ENCODE data around the gene VPS35.

The VPS35 gene

GRCh38 chr16:46730801-46731690, 42.1 kb upstream of the VPS35 start:
- TF ChIP-seq CTCF (IDR thresholded peaks at IDR 0.05; ENCODE audit: low read depth, low read length): no peak
- DNase-seq (ENCODE audit: low read depth in 2 of 2): no peak

GRCh38 chr16:46730126-46730525, 41.1 kb upstream of the VPS35 start:
- TF ChIP-seq CTCF (IDR thresholded peaks at IDR 0.05; ENCODE audit: low read depth, low read length): no peak

More at GRCh38 chr16:46730801-46731690, 42.1 kb upstream of the VPS35 start:
- no peak overlapping the region for H3K4me3 ChIP-seq (replicated peaks in 1 of 2; ENCODE audit: low read depth in 2 of 2, low read length in 2 of 2)

GRCh38 chr16:46729326-46729995, 40.5 kb upstream of the VPS35 start:
- no peak overlapping the region for H3K4me3 ChIP-seq (replicated peaks in 1 of 2; ENCODE audit: low read depth in 2 of 2, low read length in 2 of 2)
- TF ChIP-seq CTCF (IDR thresholded peaks at IDR 0.05; ENCODE audit: low read depth, low read length): no peak
- no peak for DNase-seq (ENCODE audit: low read depth in 2 of 2)

More at GRCh38 chr16:46730126-46730525, 41.1 kb upstream of the VPS35 start:
- no peak overlapping the region for H3K4me3 ChIP-seq (replicated peaks in 1 of 2; ENCODE audit: low read depth in 2 of 2, low read length in 2 of 2)
- no peak for DNase-seq (ENCODE audit: low read depth in 2 of 2)

GRCh38 chr16:46728806-46729205, 39.8 kb upstream of the VPS35 start:
- TF ChIP-seq CTCF (IDR thresholded peaks at IDR 0.05; ENCODE audit: low read depth, low read length): no peak

GRCh38 chr16:46727630-46728029, 38.7 kb upstream of the VPS35 start:
- TF ChIP-seq CTCF (IDR thresholded peaks at IDR 0.05; ENCODE audit: low read depth, low read length): no peak
- DNase-seq (ENCODE audit: low read depth in 2 of 2): no peak
- H3K4me3 ChIP-seq (replicated peaks in 1 of 2; ENCODE audit: low read depth in 2 of 2, low read length in 2 of 2): no peak overlapping the region

More at GRCh38 chr16:46728806-46729205, 39.8 kb upstream of the VPS35 start:
- H3K4me3 ChIP-seq (replicated peaks in 1 of 2; ENCODE audit: low read depth in 2 of 2, low read length in 2 of 2): no peak overlapping the region
- no peak for DNase-seq (ENCODE audit: low read depth in 2 of 2)

- TF ChIP-seq CTCF (IDR thresholded peaks at IDR 0.05; ENCODE audit: low read depth, low read length): no peak
- no peak for DNase-seq (ENCODE audit: low read depth in 2 of 2)
Observed at GRCh38 chr16:46727184-46727583, 38.2 kb upstream of the VPS35 start.

More at GRCh38 chr16:46727184-46727583, 38.2 kb upstream of the VPS35 start:
- no peak overlapping the region for H3K4me3 ChIP-seq (replicated peaks in 1 of 2; ENCODE audit: low read depth in 2 of 2, low read length in 2 of 2)

All from cardiac fibroblast (primary cell).